GM12872 (cell line): ENCODE measurements around the gene COX4I1.

ENCODE experiments used
- TF ChIP-seq, protein P1 (sequence below): IDR thresholded peaks from 3 replicates; pipeline ENCODE4 v1.5.1; 2011; ENCODE audit warnings: low read depth, mild to moderate bottlenecking, low read length, moderate library complexity; ENCODE audit not compliant: insufficient read depth

The COX4I1 gene

DNA sequence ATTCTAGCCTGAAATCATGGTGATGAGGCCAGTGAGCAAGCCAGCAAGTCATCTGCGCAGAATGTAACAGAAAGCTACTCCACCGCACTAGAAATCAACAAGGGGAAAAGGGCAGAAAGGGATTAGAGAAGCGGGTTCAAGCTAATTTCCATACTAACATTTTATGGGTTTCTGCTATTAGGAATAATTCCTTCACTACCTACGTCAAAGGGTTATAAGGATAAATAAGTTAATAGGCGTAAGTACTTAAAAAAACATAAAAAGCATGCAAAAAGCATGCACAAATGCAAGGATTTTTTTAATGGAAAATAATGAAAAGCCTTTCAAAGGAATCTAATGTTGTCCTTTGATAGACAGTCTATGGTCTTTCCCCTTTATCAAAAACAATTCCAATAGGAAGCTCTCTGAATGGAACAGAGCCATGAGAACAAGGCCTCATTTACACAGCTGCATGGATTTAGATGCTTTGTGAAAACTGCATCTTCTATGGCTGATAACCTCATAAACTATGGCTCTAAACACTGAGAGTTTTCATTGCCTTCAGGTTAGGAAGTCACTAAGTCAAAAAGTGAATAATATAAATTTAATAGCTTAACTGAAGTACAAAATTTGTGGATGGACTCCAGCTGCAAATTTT lies 5.7 kb upstream of the COX4I1 start:
- TF ChIP-seq, protein P1, sequence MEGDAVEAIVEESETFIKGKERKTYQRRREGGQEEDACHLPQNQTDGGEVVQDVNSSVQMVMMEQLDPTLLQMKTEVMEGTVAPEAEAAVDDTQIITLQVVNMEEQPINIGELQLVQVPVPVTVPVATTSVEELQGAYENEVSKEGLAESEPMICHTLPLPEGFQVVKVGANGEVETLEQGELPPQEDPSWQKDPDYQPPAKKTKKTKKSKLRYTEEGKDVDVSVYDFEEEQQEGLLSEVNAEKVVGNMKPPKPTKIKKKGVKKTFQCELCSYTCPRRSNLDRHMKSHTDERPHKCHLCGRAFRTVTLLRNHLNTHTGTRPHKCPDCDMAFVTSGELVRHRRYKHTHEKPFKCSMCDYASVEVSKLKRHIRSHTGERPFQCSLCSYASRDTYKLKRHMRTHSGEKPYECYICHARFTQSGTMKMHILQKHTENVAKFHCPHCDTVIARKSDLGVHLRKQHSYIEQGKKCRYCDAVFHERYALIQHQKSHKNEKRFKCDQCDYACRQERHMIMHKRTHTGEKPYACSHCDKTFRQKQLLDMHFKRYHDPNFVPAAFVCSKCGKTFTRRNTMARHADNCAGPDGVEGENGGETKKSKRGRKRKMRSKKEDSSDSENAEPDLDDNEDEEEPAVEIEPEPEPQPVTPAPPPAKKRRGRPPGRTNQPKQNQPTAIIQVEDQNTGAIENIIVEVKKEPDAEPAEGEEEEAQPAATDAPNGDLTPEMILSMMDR = no peak

DNA sequence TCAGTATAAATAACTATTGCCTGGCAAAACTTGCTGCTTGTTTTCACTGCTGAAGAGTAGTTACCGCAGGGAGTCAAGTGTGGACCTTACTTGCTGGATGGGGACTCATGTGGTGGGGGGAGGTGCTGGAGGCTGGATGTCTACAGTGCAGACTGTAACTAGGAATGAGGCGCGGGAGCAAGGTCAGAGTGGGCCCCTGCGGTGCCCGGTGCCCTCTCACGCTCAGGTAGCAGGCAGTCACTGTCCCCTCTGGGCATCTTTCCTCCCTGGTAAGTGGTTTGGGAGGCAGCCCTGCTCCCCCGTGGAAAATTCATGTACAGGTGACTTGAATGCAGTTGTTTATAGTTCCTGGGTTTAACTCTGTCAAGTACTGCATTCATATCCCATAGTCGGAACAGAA lies 4.8 kb upstream of the COX4I1 start:
- TF ChIP-seq, protein P1 = no peak

DNA sequence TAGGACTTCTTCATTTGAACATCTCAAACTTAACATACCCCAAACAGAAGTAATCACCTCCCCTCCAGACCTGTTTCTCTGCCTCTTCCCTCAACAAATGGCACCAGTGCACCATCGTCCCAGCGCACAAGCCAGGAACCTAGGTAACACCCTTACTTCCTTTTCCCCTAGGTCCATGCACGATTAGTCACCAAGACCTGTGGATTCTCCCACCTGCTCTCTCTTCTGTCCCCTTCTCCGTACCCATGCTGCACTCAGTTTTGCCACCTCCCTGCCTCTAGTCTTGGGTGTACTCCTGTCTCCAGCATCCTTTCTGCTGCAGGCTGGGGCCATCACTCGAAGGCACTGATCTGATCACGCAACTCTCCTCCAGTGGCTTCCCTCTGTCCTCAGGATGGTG lies 3.3 kb upstream of the COX4I1 start:
- TF ChIP-seq, protein P1 = no peak

DNA sequence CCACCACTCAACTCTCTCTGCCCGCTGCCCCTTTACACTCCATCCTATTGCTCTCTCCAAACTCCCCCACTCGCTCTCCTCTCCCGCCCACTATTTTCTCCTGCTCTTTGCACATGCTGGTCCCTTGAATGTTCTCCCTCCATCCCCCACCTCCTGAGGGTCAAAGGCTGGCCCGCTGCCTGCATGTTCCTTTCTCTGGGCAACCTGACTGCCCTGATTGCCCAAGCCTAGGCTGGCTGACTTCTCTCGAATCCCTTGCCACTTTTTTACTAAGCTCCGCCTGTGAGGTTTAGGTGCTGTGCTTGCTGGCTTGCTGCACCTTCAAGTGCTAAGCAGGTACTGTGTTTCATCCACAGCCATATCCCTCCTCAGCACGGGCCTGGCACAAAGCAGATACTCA lies 2.9 kb upstream of the COX4I1 start:
- TF ChIP-seq, protein P1 = no peak

DNA sequence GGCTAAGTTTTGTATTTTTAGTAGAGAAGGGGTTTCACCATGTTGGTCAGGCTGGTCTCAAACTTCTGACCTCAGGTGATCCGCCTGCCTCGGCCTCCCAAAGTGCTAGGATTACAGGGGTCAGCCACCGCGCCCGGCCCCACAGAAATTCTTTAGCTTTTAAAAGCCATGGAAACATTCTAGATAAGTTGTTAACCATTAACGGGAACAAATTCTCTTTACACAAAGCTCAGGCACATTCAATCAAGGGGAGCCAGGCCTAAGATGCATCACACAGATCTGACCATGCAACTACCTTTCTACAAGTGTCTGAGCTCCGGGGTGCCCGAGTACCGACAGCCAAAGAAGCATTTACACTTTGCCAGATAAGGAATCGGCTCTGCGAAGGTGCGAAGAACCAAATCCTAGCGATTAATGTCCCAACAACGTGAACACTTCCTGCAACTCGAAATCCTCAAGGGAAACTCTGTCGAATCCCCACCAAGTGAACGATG lies 1.2 kb upstream of the COX4I1 start:
- TF ChIP-seq, protein P1 = no peak

DNA sequence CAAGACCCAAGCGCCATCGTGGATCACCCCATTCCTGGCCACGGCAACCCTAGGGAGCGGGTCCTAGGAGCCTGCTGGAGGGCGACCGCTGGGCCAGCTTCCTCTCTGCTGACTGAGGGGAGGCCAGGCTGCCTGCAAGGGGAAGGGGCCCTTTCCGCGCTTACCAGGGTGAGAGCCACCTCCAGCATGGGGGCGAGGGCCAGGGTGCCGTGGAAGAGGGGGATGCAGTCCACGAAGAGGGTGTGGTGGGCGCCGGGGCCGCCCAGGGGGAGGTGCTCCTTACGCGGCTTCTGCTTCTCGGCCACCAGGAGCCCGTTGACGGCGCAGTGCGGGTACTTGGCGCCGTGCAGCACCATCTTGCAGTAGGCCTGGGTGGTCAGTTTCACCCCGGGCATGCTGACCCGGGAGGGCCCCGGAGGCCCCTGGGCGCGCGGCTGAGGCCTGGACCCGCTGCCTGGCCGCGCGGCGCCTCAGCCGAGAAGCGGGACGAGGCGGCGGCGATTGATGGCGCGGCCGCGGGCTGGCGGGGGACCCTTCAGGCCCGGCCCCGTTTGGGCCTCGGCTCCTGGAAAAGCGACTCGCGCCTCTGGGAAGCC lies 496 bp upstream of the COX4I1 start:
- TF ChIP-seq, protein P1 = no peak

DNA sequence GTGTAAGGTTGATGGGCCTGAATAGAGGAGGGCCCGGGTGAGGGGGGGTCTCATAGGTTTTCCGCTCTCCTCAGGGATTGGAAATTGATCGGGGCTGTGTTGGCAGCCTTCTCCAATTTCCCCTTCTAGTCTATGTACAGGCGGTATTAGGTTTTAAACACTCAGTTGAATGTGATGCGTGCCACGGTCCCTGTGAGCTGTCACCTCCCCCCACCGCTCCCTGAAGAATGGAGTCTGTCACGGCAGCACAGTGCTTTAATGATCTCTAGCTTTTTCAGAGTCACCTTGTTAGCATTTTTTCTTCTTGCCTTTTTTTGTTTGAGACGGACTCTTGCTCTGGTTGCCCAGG lies 800 bp downstream of the COX4I1 start:
- TF ChIP-seq, protein P1 = no peak
